ENCODE measurements around the gene SEMA6A. TPM values are rescaled to one million over a fixed set of nuclear protein-coding genes. Genes with fewer than 3 reads are reported as not detected.

The SEMA6A gene
- total and polyA plus RNA-seq, 2 experiments from 2014 or later: 13.2 to 27.6 TPM

GRCh38 chr5:116564312-116564711 is 10.3 kb downstream of the SEMA6A start:
- H3K27me3 ChIP-seq: no peaks in the 10 kb centered on the region
- DNase-seq (ENCODE audit: low read depth in 1 of 2, low spot score in 1 of 2): no peak
- H3K36me3 ChIP-seq: no peaks in the 10 kb centered on the region
- H3K27ac ChIP-seq: no peak overlapping the region
- peaks cover 7% of the 10 kb centered on the region for H3K4me1 ChIP-seq (ENCODE audit: low read depth)
- no peaks in the 10 kb centered on the region for H3K9me3 ChIP-seq (ENCODE audit: low read depth)
- TF ChIP-seq, protein P1, sequence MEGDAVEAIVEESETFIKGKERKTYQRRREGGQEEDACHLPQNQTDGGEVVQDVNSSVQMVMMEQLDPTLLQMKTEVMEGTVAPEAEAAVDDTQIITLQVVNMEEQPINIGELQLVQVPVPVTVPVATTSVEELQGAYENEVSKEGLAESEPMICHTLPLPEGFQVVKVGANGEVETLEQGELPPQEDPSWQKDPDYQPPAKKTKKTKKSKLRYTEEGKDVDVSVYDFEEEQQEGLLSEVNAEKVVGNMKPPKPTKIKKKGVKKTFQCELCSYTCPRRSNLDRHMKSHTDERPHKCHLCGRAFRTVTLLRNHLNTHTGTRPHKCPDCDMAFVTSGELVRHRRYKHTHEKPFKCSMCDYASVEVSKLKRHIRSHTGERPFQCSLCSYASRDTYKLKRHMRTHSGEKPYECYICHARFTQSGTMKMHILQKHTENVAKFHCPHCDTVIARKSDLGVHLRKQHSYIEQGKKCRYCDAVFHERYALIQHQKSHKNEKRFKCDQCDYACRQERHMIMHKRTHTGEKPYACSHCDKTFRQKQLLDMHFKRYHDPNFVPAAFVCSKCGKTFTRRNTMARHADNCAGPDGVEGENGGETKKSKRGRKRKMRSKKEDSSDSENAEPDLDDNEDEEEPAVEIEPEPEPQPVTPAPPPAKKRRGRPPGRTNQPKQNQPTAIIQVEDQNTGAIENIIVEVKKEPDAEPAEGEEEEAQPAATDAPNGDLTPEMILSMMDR (IDR thresholded peaks at IDR 0.05; ENCODE audit: low read depth, low read length): no peak
- H3K4me3 ChIP-seq: no peak overlapping the region

DNA sequence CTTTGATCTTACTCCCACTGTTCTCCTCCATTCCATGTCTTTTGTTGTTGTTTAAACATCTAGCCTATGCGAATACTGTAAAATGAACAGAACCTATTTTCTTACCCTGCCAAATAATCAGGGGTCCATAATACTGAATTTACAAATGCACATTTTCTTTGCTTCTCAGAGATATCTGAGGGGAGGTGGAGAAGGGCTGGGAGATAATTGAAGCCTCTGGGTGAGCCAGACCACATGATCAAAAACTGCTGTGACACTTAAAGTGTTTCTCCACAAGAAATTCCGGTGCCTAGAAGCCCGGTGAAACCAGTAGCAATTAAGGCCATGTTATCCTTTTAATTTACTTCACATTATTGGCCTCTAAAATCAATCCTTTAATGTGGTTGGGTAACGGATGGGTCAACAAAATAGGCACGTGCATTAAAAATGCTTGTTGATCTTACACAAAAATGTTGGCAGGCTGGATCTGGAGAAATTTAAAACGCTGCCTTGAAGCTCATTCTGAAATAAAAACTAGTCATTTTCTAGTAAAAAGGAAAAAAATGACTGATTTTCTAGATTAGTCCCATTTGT is 10.8 kb downstream of the SEMA6A start:
- no peak overlapping the region for H3K4me3 ChIP-seq
- H3K36me3 ChIP-seq: no peaks in the 10 kb centered on the region
- no peaks in the 10 kb centered on the region for H3K9me3 ChIP-seq (ENCODE audit: low read depth)
- TF ChIP-seq, protein P1 (IDR thresholded peaks at IDR 0.05; ENCODE audit: low read depth, low read length): no peak
- no peaks in the 10 kb centered on the region for H3K27me3 ChIP-seq
- peaks cover 7% of the 10 kb centered on the region for H3K4me1 ChIP-seq (ENCODE audit: low read depth)
- DNase-seq (ENCODE audit: low read depth in 1 of 2, low spot score in 1 of 2): no peak
- no peak overlapping the region for H3K27ac ChIP-seq

GRCh38 chr5:116562669-116563068 is 12.0 kb downstream of the SEMA6A start:
- Histone ChIP-seq H3K27ac (no peak overlapping the region), H3K27me3 (no peaks in the 10 kb centered on the region), H3K9me3 (ENCODE audit: low read depth) (no peaks in the 10 kb centered on the region), H3K4me3 (no peak overlapping the region), H3K4me1 (ENCODE audit: low read depth) (peaks cover 7% of the 10 kb centered on the region), H3K36me3 (no peaks in the 10 kb centered on the region)
- TF ChIP-seq, protein P1 (IDR thresholded peaks at IDR 0.05; ENCODE audit: low read depth, low read length): no peak
- no peak for DNase-seq (ENCODE audit: low read depth in 1 of 2, low spot score in 1 of 2)

DNA sequence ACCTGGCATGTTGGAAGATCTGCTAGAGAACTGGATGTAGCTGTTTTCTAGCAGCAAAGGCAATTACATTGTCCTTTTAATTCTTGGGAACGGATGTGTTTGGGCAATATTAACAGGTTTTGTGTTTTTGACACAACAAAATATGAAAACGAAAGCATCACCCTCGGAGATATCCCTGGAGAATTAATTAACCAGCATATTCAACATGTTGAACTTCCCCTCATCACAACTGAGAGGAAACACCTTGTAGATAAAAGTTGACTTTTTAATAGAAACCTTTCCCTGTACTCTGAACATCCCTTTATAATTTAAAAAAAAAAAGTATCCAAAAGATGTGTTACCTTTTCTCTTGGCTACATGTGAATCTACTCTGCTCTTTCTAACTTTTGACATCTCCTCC is 13.0 kb downstream of the SEMA6A start:
- H3K36me3 ChIP-seq: no peaks in the 10 kb centered on the region
- no peaks in the 10 kb centered on the region for H3K27me3 ChIP-seq
- no peak overlapping the region for H3K27ac ChIP-seq
- no peak for DNase-seq (ENCODE audit: low read depth in 1 of 2, low spot score in 1 of 2)
- peaks cover 7% of the 10 kb centered on the region for H3K4me1 ChIP-seq (ENCODE audit: low read depth)
- TF ChIP-seq, protein P1 (IDR thresholded peaks at IDR 0.05; ENCODE audit: low read depth, low read length): no peak
- no peak overlapping the region for H3K4me3 ChIP-seq
- no peaks in the 10 kb centered on the region for H3K9me3 ChIP-seq (ENCODE audit: low read depth)

DNA sequence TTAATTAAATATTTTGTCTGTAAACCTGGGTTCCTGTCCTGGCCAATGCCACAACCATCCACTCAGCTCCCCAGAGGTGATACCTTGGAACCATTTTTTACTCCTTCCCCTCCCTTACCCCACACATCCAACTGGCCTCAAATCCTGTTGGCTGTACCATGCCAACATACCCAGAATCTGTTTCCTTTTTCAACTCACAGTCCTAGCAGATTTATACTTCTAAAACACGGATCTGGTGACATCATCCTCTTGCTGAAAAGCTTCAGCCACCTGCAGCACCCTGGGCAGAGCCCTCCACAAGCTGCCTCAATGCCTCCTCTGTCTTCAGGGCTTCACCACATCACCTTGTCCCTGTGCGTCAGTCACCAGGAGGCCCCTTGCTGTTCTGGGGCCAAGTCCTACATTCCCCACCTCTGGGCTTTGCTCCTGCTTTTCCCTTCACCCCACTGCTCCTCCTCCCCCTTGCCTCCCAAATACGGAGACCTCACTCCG is 14.9 kb downstream of the SEMA6A start:
- no peak for DNase-seq (ENCODE audit: low read depth in 1 of 2, low spot score in 1 of 2)
- Histone ChIP-seq H3K4me3 (no peak overlapping the region), H3K36me3 (no peaks in the 10 kb centered on the region), H3K27ac (no peak overlapping the region), H3K9me3 (ENCODE audit: low read depth) (no peaks in the 10 kb centered on the region), H3K27me3 (no peaks in the 10 kb centered on the region), H3K4me1 (ENCODE audit: low read depth) (peaks cover 7% of the 10 kb centered on the region)
- TF ChIP-seq, protein P1 (IDR thresholded peaks at IDR 0.05; ENCODE audit: low read depth, low read length): no peak

Measured in cardiac muscle cell (in vitro differentiated cells and primary cell).